COLO829 (cell line): ENCODE data around the gene STPG4.
A peak's percentile ranks its signal among the peaks of the same experiment; 100 is the strongest.
"Not testable (repeated sequence)": the region's sequence is repeated elsewhere in the genome, so short reads cannot be mapped to it uniquely, and the experiment has no call there.

Experiments
- DNase-seq: peaks from one replicate; pipeline ENCODE4 v3.0.0; 2012; ENCODE audit warnings: low spot score

The STPG4 gene

DNA sequence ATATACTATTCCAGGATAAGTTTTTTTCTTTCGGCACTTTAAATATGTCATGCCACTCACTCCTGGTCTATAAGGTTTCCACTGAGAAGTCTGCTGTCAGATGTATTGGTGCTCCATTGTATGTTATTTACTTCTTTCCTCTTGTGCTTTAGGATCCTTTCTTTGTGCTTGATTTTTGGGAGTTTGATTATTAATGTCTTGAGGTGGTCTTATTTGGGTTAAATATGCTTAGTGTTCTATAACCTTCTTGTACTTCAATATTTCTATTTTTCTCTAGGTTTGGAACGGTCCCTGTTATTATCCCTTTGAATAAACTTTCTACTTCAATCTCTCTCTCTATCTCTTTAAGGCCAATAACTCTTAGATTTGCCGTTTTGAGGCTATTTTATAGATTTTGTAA, 28.3 kb downstream of the STPG4 start:
- no peak for DNase-seq

DNA sequence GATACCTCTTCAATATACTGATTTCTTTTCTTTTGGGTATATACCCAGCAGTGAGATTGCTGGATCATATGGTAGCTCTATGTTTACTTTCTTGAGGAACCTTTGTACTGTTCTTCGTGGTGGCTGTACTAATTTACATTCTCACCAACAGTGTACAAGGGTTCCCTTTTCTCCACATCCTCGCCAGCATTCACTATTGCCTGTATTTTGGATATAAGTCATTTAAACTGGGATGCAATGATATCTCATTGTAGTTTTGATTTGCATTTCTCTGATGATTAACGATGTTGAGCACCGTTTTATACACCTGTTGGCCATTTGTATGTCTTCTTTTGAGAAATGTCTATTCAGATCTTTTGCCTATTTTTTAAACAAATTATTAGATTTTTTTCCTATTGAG, 30.4 kb downstream of the STPG4 start:
- DNase-seq = not testable (repeated sequence)

DNA sequence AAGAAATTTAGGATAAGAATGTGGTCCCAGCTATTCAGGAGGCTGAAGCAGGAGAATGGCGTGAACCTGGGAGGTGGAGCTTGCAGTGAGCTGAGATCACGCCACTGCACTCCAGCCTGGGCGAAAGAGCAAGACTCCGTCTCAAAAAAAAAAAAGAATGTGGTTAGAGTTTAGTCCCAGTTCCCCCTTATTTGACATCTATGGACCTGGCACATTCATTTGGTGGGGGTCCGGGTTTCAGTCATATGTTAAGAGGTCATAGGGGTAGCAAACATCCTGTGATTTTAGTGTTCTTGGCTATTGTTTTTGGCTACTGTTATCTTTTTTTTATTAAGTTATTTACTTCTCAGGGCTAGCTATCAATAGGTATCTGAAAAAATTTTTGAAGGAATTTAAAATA, 34.7 kb downstream of the STPG4 start:
- not testable (repeated sequence) for DNase-seq

DNA sequence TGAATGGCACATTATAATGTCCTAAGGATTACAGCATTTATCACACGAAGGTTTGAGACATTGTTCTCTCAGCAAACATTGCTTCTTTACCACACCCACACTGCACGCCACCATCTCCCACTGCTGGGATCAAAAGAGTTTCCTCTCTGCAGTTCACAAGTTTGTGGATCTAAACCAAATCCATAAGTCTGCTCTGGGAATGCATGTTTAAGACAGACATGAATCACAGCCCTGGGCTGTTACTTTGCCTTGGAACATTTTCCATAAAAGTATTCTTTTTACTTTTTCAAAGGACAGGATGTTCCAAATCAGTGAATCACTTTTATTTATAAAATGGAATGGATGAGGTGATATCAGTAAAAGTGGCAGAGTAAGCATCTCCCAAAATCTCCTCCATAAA, 36.1 kb downstream of the STPG4 start:
- peak; percentile 73 for DNase-seq

DNA sequence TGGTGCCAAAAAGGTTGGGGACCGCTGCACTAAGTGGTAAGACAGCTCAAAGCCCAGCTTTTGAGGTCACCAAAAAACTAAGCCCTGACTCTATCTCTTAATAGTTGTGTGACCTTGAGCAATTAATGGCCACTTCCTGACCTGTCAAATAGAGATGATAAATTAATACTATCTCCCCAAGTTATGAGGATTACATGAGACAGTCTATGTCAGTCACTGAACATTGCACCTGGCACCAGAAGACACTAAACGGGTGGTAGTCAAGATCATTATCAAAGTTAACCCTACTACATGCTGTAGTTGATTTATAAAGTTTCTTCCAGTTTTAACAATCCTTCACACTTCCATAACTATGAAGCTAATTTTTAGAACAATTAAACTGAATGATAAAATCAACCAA, 36.5 kb downstream of the STPG4 start:
- no peak for DNase-seq

DNA sequence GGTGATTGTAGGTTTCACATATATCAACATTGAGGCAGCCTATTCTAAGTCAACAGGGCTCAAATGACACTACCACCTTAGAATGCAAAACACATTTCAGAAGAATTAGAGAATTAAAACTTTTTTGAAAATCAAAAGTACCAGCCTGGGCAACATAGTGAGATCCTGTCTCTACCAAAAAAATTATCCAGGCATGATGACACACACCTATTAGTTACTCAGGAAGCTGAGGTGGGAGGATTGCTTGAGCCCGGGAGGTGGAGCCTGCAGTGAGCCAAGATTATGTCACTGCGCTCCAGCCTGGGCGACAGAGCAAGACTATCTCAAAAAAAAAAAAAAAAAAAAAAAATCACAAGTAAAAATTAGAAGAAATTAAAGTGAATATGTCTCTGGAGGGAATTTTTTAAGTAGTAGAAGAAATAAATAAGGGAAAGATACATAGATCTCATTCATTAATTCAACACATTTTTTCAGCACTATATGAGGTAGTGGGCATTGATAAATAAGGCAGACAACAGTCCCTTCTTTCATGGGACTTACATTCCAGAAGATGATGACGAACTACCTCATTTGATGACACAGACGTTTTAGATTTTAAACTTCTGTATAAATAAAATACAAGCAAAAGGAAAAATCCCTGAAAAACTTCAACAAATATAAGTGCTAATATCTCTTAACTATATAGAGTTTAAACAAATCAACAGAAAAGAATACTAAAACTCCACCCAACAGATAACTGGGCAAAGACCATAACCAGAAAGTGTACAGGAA, 42.3 kb downstream of the STPG4 start:
- no peak for DNase-seq

DNA sequence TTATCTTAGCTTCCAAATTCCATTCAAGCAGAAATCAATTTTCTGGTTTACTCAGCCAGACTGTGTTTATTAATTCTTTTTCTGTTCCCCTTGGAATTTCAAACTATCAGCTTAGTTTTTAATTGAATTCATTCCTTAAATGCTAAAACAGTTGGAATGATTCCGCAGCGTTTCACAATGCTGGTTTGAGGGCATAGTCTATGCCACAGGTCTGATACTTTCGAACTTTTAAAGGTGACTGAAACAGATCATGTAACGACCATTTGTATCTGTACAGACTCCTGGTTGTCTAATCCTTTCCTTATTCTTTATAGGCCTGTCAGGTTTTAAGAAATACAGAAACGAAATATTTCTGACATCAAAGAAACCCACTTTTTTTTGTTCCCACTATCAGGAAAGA, 45.4 kb downstream of the STPG4 start:
- no peak for DNase-seq

DNA sequence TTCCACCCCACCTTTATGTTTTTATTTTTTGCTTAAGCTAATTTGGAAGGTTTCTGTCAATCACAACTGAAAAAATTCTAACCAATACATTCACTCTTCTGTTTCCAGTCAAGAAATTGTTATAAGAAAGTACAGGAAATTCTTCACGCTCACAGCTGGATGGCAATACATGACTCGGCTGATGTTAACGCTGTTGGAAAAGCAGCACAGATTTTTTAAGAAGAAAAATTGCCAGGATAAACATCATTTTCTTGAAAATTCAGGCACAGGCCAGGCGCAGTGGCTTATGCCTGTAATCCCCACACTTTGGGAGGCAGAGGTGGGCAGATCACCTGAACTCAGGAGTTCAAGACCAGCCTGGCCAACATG, 46.1 kb downstream of the STPG4 start:
- no peak for DNase-seq

DNA sequence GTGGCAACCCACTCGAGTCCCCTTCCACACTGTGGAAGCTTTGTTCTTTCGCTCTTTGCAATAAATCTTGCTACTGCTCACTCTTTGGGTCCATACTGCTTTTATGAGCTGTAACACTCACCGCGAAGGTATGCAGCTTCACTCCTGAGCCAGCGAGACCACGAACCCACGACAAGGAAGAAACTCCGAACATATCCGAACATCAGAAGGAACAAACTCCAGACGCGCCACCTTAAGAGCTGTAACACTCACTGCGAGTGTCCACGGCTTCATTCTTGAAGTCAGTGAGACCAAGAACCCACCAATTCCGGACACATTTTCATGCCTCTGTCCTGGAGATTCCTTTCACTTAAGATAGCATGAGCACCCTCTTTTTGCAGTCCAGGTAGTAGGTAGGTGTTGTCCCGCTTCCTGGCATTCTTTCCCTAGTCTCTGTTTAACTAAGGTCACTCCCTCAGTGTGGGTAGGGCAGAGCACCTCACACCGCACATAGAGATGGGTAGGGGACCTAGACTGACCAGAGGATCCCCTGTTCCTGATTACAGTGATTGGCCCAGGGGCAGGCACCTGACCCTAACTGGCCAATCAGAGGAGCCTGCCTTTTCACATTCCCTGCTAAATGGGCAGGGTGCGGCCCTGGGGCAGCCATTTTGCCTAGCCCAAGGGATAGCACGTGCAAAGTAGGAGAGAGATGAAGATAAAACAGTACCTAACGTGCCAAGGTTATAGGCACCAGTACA, 46.7 kb downstream of the STPG4 start:
- DNase-seq = not testable (repeated sequence)

DNA sequence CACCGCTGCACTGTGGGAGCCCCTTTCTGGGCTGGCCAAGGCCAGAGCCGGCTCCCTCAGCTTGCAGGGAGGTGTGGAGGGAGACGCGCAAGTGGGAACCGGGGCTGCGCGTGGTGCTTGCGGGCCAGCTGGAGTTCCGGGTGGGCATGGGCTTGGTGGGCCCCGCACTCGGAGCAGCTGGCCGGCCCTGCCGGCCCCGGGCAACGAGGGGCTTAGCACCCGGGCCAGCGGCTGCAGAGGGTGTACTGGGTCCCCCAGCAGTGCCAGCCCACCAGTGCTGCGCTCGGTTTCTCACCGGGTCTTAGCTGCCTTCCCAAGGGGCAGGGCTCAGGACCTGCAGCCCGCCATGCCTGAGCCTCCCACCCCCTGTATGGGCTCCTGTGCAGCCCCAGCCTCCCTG, 47.9 kb downstream of the STPG4 start:
- DNase-seq = not testable (repeated sequence)

DNA sequence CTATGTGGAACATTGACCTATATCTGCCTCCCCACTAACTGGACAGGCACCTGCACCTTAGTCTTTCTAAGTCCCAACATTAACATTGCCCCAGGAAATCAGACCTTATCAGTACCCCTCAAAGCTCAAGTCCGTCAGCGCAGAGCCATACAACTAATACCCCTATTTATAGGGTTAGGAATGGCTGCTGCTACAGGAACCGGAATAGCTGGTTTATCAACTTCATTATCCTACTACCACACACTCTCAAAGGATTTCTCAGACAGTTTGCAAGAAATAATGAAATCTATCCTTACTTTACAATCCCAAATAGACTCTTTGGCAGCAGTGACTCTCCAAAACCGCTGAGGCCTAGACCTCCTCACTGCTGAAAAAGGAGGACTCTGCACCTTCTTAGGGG, 48.9 kb downstream of the STPG4 start:
- not testable (repeated sequence) for DNase-seq

DNA sequence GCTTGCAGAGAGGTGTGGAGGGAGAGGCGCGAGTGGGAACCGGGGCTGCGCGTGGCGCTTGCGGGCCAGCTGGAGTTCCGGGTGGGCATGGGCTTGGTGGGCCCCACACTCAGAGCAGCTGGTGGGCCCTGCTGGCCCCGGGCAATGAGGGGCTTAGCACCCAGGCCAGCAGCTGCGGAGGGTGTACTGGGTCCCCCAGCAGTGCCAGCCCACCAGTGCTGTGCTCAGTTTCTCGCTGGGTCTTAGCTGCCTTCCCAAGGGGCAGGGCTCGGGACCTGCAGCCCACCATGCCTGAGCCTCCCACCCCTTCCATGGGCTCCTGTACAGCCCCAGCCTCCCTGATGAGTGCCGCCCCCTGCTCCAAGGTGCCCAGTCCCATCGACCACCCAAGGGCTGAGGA, 55.4 kb downstream of the STPG4 start:
- not testable (repeated sequence) for DNase-seq

DNA sequence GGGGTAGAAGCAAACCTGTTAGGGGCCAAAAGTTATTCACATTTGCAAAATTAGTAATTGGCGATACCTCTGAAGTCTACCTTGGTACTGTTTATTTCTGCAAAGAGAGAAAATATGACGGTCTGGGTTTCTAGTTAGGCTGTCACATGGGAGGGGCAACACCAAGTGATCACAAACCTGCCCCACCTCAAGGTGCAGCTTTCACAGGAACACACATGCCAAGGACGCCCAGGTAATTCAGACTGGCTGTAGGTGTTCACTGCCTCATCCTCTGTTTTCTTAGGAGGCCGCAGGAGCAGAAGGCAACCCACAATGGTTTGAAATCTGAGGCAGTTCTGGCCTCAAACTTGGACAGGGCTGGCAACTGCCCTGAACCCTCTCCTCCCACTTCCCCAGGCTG, 56.2 kb downstream of the STPG4 start:
- DNase-seq = no peak

DNA sequence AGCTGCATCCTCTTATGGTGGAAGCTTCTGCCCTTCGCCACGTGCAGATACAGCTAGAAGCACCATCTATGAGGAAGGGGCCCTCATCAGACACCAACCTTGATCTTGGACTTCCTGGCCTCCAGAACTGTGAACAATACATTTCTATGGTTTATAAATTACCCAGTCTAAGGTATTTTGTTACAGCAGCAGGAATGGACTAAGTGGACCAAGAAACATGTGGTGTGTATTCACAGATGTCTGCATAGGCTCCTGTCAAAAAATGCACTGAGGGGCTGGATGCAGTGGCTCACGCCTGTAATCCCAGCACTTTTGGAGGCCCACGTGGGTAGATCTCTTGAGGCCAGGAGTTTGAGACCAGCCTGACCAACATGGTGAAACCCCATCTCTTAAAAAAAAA, 57.5 kb downstream of the STPG4 start:
- no peak for DNase-seq

DNA sequence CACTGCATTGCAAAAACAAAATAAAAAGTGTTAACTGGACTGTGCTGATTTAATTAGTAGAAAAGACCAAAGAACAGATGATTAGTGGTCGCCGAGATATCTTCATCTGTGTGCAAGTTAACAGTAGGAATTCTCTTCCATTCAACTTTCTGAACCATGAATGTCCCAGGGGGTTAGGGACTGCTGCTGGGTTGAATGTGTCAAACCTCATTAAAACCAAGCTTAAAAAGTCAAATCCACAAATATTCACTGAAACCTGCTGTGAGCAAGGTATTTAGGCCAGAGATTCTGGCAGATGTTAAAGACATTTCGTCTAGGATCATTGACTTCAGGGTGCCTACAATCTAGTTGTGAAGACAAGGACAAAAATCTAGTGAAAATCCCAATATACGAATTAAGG, 58.7 kb downstream of the STPG4 start:
- DNase-seq = no peak

DNA sequence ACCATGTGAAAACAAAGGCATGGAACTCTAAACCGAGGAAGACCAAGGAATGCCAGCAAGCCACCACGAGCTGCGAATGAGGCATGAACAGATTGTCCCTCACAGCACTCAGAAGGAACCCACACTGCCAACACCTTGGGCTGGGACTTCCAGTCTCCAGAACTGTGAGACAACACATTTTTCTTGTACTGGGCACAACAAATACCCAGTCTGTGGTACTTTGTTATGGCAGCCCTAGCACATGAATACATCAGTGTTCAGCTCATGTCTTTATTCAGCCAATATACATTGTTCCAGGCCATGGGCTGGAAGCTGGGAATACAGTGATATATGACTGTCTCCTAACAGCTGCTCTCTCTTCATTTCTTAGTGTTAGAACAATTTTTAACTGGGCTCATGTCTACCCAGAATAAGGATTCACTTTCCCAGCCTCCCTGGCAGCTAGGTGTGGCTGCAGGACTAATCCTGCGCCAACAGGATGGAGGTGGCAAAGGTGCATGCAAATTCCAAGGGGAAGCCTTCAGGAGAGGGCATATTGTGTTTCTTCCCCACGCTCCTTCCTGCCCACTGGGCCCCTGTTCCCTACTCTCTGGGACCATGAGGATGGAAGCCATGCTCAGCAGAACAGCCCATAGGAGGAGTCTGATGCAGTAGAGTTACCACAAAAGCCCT, 59.6 kb downstream of the STPG4 start:
- DNase-seq = no peak

DNA sequence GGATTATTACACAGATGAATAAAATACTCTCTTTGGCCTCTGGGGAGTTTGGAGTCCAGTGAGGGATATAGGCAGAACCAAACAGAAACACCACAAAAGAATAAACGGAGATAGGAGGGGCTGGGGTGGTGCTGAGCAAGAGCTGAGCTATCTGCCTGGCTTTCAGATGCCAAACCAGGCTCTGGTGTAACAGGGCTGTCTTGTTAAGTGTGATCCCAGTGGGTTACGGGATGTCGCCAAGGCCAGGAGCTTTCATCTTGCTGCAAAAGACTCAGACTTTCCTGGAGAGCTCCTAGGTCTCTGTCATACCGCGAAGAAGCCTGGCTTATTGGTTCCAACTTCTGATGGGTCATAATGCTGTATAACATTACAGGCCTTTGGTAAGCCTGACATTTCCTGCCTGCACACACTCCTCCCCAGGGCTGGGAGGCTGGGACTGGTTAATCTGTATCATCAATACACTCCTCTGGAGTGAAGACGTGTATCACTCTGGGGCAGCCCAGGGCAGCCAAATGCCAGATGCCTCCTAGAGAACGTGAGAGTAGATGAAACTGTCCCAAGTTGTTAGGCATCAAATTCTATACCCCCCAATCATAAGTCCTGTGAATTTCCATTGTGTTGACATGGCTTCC, 60.5 kb downstream of the STPG4 start:
- no peak for DNase-seq

DNA sequence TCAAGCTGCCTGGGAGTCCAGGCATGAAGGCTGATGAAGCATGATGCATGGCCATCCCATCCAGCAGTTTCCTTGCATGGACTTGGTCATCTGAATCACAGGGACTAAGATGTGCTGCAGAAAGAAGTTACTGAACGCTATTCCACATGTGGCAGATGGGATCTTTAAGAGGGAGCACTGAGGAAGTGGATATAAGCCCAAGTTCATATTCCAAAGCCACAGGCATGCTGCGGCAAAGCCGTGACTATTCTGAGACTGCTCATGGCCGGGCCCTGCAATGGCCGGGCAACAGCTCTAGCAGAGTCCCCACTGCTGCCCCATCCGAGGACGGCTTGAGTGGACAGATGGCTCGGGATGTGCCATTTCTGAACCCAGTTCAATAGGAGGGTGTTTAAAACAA, 61.5 kb downstream of the STPG4 start:
- DNase-seq = no peak

DNA sequence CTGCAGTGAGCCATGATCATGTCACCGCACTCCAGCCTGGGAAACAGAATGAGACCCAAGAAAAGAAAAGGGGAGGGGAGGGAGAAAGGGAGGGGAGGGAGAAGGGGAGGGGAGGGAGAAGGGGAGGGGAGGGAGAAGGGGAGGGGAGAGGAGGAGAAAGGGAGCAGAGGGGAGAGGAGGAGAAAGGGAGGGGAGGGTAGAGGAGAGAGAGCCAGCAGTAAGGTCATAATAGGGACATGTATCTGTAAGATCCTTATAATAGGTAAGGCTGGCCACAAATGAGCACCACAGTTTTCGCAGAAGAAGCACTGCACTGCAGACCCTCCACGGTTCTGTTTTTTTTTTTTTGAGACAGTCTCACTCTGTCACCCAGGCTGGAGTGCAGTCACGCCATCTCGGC, 62.6 kb downstream of the STPG4 start:
- DNase-seq = no peak

DNA sequence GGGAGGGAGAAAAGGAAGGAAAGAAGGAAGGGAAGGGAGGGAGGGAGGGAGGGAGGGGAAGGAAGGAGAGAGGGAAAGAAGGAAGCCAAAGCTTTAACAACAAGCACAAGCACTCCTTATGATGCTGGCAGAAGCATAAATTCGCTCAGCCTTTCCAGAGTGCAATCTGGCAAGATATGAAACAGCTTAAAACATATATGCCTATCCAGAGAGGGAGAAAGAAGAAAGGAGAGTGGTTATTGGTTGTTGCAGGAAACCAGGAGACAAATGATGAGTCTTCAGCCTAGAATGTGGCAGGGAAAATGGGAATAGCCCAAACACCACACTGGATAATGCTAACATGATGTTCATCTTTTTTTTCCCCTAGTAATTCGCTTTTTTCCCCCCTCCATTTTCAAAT, 64.0 kb downstream of the STPG4 start:
- no peak for DNase-seq

DNA sequence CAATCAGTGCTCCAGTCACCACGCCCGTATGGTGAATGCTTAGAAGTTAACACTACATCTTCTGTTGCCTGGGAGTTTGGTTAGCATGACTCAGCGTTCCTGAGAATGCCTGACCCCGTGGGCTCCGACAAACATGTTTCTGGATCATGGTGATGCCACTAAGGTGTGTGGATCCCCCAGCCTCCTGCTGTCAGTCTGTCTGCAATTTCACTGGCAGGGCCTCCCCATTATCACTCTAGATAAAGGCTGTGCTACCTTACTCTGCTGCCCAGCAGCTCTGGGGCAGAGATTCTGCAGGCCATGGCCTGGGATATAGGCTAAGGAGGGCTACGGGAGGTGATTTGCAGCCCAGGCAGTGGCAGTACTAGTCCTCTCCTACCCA, 66.0 kb downstream of the STPG4 start:
- DNase-seq = peak; percentile 89

DNA sequence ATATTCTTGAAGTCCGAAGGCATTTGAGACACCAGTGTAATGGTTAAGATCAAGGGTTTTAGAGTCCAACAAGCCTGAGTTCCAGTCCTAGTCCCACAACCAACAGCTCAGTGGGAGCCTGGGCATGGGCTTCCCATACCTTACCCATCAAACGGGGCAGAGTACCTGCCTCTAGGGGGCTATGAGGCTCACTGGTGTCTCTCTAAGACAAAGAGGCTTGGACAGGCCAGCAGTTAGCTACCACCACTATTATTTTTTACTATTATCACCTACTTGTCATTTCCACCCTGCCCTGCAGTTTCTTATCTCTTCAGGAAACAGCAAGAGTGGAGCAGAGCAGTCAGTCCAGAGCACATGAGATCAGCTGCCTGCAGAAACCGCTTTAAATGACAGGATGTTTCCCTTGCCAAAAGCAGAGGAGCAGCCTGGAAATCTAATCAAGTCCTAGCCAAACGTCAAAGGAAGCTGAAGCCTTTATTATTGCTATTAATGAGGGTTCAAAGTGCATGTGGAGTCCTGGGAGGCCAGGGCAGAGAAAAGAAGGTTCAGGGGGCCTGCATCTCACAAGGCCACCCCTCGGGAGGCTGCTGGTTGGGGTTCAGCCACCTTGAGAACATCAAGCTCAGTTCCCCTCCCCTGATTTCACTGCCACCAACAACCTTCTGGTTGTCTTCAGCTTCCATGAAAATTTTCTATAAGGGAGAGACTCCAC, 66.6 kb downstream of the STPG4 start:
- DNase-seq = no peak
